GM19463 (cell line): Measurements from ENCODE around the gene AP1M1.

Source experiments
- ATAC-seq: cut with Tn5 transposase; IDR thresholded peaks from one replicate; pipeline ENCODE4 v1.9.1; 2021; ENCODE audit warnings: mild to moderate bottlenecking, moderate library complexity; ENCODE audit not compliant: unreplicated experiment

Gene AP1M1

GRCh38 chr19:16229322-16229641 lies 31.6 kb downstream of the AP1M1 start:
- ATAC-seq, result no peak

DNA sequence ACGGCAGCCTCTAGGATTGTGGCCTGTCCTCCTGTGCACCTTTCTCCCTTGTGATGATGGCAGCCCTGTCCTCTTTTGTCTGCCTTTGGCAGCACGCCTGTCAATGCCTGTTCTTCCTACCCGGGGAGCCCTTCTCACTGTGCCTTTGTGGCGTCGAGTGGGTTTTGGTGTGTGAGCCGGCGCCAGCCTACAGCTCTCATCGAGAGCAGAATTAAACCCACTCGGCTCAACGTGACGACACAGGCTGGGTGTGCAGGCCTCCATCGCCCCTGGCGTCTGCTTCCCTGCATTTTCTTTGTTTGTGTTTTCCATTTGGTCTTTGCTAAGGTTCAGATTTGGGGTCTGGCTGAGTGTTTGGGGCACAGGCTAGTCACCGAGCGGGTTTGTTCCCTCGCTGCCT lies 34.4 kb downstream of the AP1M1 start:
- ATAC-seq, result no peak

- ATAC-seq, result no peak
These were observed 34.9 kb downstream of the AP1M1 start for GRCh38 chr19:16232568-16232967.

DNA sequence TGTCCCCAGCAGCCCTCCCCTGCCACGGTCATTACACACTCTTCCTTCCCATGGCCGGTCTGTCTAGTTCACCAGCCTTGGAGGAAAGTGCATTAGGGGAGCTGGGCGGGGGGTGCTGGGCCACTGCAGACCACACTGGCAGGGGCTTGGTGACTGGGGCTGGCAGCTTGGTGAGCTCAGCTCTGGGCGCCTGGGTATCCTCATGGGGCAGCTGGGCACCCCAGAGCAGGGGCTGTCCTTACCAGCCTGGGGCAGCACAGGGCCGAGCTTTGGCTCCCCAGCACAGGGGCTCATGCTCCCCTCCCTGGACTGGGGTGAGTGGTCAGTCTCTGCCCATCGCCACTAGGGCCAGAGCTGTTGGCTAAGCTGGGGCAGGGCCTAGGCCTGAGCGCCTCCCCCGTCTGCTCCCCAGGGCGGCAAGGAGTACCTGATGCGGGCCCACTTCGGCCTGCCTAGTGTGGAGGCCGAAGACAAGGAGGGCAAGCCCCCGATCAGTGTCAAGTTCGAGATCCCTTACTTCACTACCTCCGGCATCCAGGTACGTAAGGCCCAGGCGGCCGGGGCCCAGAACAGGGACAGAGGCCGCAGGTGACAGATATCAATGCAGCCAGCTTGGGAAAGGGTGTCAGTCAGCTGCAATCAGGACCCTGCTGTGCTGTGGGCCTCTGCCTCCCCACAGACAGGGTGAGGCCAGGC lies 35.5 kb downstream of the AP1M1 start:
- no peak for ATAC-seq

GRCh38 chr19:16233836-16234551 lies 36.3 kb downstream of the AP1M1 start:
- no peak for ATAC-seq

- ATAC-seq, result no peak
These were observed 37.1 kb downstream of the AP1M1 start for GRCh38 chr19:16234552-16235445.

GRCh38 chr19:16235811-16236652 lies 38.3 kb downstream of the AP1M1 start:
- no peak for ATAC-seq

- no peak for ATAC-seq
These were observed 46.4 kb downstream of the AP1M1 start for GRCh38 chr19:16244091-16244490.

GRCh38 chr19:16247353-16248182 lies 49.9 kb downstream of the AP1M1 start:
- no peak for ATAC-seq

- ATAC-seq, result no peak
These were observed 50.8 kb downstream of the AP1M1 start for GRCh38 chr19:16248380-16249023.

DNA sequence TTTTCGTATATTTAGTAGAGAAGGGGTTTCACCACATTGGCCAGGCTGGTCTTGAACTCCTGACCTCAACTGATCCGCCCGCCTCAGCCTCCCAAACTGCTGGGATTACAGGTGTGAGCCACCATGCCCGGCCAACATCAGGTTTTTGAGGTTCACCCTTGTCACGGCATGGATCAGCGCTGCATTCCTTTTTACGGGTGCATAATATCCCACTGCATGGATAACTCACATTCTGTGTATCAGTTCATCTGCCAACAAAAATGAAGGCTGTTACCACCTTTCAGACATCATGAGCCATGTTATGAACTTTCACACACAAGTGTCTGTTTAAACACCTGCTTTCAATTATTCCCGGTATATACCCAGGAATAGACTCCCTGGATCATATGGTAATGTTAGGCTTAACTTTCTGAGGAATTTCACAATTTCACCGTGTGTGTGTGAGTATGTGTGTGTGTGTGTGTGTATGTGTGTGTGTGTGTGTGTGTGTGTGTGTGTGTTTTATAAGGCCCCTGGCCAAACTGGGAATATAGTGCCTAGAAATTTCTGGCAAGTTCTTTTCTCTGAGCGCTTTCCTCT lies 52.2 kb downstream of the AP1M1 start:
- no peak for ATAC-seq

GRCh38 chr19:16252459-16253205 lies 54.9 kb downstream of the AP1M1 start:
- no peak for ATAC-seq

GRCh38 chr19:16254851-16255408 lies 57.2 kb downstream of the AP1M1 start:
- ATAC-seq, result no peak

GRCh38 chr19:16257509-16258002 lies 59.8 kb downstream of the AP1M1 start:
- no peak for ATAC-seq

GRCh38 chr19:16258440-16258903 lies 60.8 kb downstream of the AP1M1 start:
- no peak for ATAC-seq

DNA sequence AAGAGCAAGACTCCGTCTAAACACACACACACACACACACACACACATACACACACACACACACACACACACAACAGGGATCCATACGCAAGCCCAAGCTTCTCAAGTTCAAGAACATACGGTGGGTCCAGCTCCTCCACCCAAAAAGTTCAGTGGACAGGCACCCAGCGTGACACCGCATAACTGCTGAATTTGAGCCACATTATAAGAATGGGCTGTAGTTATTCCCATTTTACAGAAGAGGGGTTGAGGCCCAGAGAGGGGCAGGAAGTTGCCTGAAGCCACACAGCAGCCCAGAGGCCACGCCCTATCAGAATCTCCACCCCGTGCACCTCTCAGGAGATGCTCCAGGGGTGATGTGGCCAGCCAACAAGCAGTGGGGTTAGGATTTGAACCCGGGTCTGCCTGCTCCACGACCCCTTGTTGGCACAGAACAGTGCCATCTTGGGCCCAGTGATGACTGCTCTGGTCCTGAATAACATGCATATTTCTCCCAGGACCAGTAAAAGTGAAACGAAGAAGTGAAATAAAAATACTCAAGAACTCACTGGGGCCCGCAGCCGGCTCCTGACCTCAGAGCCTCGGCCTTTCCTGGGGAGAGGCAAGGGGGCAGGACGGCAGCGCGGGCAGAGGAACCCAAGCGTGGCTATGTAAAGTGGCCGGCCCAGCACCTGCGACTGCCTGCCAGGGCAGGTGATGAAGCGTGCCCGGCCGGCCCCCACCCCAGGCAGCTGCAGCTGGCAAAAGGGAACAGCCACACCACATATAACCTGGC lies 61.9 kb downstream of the AP1M1 start:
- ATAC-seq, result peak; percentile 70
